ENCODE measurements around the gene MARCHF6.

DNA sequence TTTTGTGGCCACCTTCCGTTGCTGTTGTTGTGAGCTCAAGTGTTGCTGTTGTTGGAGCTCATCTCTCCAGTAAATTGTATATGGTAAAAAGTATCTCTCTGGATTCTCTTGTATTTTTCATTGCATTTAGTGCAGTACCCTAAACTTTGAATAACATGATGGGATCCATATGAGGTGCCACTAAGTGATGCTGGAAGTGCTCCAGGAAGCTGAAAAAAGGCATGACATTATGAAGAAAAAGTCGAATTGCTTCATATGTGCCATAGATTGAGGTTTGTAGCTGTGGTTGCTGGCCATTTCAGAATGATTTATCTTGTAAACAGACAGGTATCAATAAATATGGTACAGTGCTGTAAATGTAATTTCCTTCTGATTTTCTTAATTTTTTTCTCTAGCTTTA is 5.5 kb downstream of the MARCHF6 start:
- TF ChIP-seq POLR2A (IDR thresholded peaks at IDR 0.05): no peak
- no peak for TF ChIP-seq CTCF (IDR thresholded peaks at IDR 0.05)
